Sigmoid colon (tissue), 7 donors: ENCODE measurements around the gene ACAT2. TPM values are rescaled to one million over a fixed set of nuclear protein-coding genes. Genes with fewer than 3 reads are reported as not detected.
"Not testable (repeated sequence)": the region's sequence is repeated elsewhere in the genome, so short reads cannot be mapped to it uniquely, and the experiment has no call there.

Experiments used
- DNase-seq: peaks from one replicate; pipeline ENCODE4 v3.0.0-alpha.2; 2019
- H3K27ac ChIP-seq, 4 donors: fragments of 200-600 bp; sonication (generic); one replicate each; pipeline ENCODE4 v1.5.1; 2016 to 2019; ENCODE audit warnings: mild to moderate bottlenecking in 1 of 4
- H3K27me3 ChIP-seq, 3 donors: fragments of 200-600 bp; sonication (generic); one replicate each; pipeline ENCODE4 v1.5.1; 2019; ENCODE audit warnings: mild to moderate bottlenecking in 1 of 3
- H3K36me3 ChIP-seq, 4 donors: fragments of 200-600 bp; sonication (generic); one replicate each; pipeline ENCODE4 v1.5.1; 2016 to 2019
- H3K4me1 ChIP-seq, 4 donors: fragments of 200-600 bp; sonication (generic); one replicate each; pipeline ENCODE4 v1.5.1; 2017 to 2019
- H3K4me3 ChIP-seq, 4 donors: fragments of 200-600 bp; sonication (generic); one replicate each; pipeline ENCODE4 v1.5.1; 2017 to 2019; ENCODE audit warnings: mild to moderate bottlenecking in 2 of 4, moderate library complexity in 1 of 4
- H3K9me3 ChIP-seq, 4 donors: fragments of 200-600 bp in 3 of 4; sonication (generic) in 3 of 4; one replicate each; pipeline versions ENCODE4 v1.5.1 to v1.6.1; 2013 to 2019
- EP300 ChIP-seq, 4 donors: sonication (generic); formaldehyde crosslinking; IDR thresholded peaks; one replicate each; pipeline ENCODE4 v1.6.1; 2017; ENCODE audit warnings: antibody characterized with exemption in 4 of 4
- POLR2A ChIP-seq, 2 donors: fragments of 450-650 bp; IDR thresholded peaks; one replicate each; pipeline ENCODE4 v1.6.1; 2016; ENCODE audit warnings: antibody characterized with exemption in 2 of 2, mild to moderate bottlenecking in 2 of 2, moderate library complexity in 2 of 2
- POLR2AphosphoS5 ChIP-seq, 4 donors: sonication (generic); formaldehyde crosslinking; IDR thresholded peaks; one replicate each; pipeline ENCODE4 v1.6.1; 2017; ENCODE audit warnings: antibody characterized with exemption in 4 of 4
- WGBS, 2 donors: extraction: QIAGEN DNeasy Blood & Tissue Kit; methylation state at CpG; one replicate each; pipeline ENCODE4 v1.1.7; 2013; 5-methylcytosine and 5-hydroxymethylcytosine counted together
- intact Hi-C: fragments of 100-400 bp; cut with DNase I; formaldehyde crosslinking; loops from one replicate; pipeline ENCODE4 v1.15.1; 2023
- polyA plus RNA-seq, 3 donors: library from polyadenylated mRNA; stranded (reverse); fragments of 200-250 nt; gene quantifications; one replicate each; pipeline ENCODE4 v1.2.3, GENCODE V29; 2013
- total RNA-seq, 4 donors: library from RNA; depleted of rRNA; stranded (reverse); fragments of >200 nt; gene quantifications; one replicate each; pipeline ENCODE4 v1.1.0, GENCODE V29; 2016
- TF ChIP-seq, protein P1 (sequence below), 4 experiments: fragments of 450-650 bp in 3 of 4; fragments of 200-600 bp in 1 of 4; IDR thresholded peaks; one replicate each; pipeline ENCODE4 v1.5.1; 2016 to 2019; ENCODE audit warnings: antibody characterized with exemption in 4 of 4, mild to moderate bottlenecking in 3 of 4, moderate library complexity in 2 of 4
- donor health status: healthy with polysubstance abuse.
- donor health status: Bipolar disorder and iron deficiency.
- donor health status: healthy.

Gene ACAT2
- total and polyA plus RNA-seq, 7 donors: 4.1 to 85.1 (median 12.1) TPM

DNA sequence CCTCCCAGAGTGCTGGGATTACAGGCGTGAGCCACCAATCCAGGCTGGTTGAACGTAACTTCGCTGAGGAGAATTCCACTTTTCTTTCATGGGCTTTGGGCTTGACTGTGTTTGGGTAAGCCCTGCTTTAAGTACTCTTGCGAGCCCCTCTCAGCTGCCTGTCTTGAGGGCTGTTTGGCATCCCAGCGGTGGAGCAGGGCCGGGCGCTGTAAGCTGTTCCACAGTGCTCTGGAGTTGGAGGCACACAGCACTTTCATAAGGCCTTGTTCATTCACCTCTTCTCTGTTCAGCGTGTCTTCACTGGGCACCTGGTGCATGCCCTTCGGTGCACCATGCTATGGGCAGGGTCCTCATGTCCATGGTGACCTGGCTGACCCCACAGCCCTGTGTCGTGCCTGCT, 59.9 kb downstream of the ACAT2 start:
- no peaks in the 10 kb centered on the region for H3K9me3 ChIP-seq
- TF ChIP-seq, protein P1, sequence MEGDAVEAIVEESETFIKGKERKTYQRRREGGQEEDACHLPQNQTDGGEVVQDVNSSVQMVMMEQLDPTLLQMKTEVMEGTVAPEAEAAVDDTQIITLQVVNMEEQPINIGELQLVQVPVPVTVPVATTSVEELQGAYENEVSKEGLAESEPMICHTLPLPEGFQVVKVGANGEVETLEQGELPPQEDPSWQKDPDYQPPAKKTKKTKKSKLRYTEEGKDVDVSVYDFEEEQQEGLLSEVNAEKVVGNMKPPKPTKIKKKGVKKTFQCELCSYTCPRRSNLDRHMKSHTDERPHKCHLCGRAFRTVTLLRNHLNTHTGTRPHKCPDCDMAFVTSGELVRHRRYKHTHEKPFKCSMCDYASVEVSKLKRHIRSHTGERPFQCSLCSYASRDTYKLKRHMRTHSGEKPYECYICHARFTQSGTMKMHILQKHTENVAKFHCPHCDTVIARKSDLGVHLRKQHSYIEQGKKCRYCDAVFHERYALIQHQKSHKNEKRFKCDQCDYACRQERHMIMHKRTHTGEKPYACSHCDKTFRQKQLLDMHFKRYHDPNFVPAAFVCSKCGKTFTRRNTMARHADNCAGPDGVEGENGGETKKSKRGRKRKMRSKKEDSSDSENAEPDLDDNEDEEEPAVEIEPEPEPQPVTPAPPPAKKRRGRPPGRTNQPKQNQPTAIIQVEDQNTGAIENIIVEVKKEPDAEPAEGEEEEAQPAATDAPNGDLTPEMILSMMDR (IDR thresholded peaks at IDR 0.05): no peak
- TF ChIP-seq EP300 (IDR thresholded peaks at IDR 0.05) (no peak), POLR2A (IDR thresholded peaks at IDR 0.05) (no peak), POLR2AphosphoS5 (IDR thresholded peaks at IDR 0.05) (no peak)
- H3K4me3 ChIP-seq: no peak overlapping the region
- 94 to 95% methylated on average over 10 of the region's 10 CpGs for WGBS, 2 donors
- no peaks in the 10 kb centered on the region for H3K27me3 ChIP-seq
- no peak overlapping the region for H3K27ac ChIP-seq
- intact Hi-C loops: no loop called here
- H3K36me3 ChIP-seq: no peaks in the 10 kb centered on the region
- H3K4me1 ChIP-seq: no peaks in the 10 kb centered on the region
- DNase-seq: no peak

DNA sequence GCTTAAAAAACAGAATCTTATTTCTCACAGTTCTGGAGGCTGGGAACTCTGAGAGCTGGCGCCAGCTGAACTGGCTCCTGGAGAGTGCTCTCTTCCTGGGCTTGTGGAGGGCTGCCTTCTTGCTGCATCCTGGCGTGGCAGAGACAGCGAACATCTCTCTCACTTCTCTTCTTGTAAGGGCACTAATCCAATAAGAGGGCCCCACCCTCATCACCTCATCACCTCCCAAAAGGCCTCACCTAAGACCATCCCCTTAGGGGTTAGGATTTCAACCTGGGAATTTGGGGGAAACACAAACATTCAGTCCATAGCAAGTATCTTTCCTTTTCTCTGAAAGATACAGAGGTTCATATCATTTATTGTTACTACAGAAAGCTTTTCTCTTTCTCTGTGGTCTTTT, 62.1 kb downstream of the ACAT2 start:
- TF ChIP-seq POLR2A (IDR thresholded peaks at IDR 0.05) (no peak), EP300 (IDR thresholded peaks at IDR 0.05) (no peak), POLR2AphosphoS5 (IDR thresholded peaks at IDR 0.05) (no peak)
- TF ChIP-seq, protein P1 (IDR thresholded peaks at IDR 0.05): no peak
- DNase-seq: no peak
- WGBS, 2 donors: 95 to 97% methylated on average over 3 of the region's 3 CpGs
- Histone ChIP-seq H3K36me3 (no peaks in the 10 kb centered on the region), H3K27me3 (no peaks in the 10 kb centered on the region), H3K4me1 (no peaks in the 10 kb centered on the region), H3K9me3 (no peaks in the 10 kb centered on the region), H3K27ac (no peak overlapping the region), H3K4me3 (no peak overlapping the region)
- intact Hi-C loops: no loop called here

DNA sequence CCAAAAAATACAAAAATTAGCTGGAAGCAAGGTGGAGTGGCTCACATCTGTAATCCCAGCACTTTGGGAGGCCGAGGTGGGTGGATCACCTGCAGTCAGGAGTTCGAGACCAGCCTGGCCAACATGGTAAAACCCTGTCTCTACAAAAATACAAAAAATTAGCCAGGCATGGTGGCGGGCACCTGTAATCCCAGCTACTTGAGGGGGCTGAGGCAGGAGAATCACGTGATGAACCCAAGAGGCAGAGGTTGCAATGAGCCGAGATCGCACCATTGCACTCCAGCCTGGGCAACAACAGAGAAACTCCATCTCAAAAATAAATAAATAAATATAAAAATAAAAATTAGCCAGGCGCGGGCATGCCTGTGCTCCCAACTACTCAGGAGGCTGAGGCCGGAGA, 62.8 kb downstream of the ACAT2 start:
- intact Hi-C loops, H3K27me3 ChIP-seq, H3K9me3 ChIP-seq, H3K4me1 ChIP-seq, DNase-seq, H3K27ac ChIP-seq, H3K36me3 ChIP-seq, H3K4me3 ChIP-seq: not testable (repeated sequence)
- WGBS, 2 donors: 96% methylated on average over 9 of the region's 9 CpGs

GRCh38 chr6:159826004-159826403, 64.2 kb downstream of the ACAT2 start:
- no peak for DNase-seq
- intact Hi-C loops: no loop called here
- Histone ChIP-seq H3K9me3 (no peaks in the 10 kb centered on the region), H3K27ac (no peak overlapping the region), H3K4me3 (no peak overlapping the region), H3K27me3 (no peaks in the 10 kb centered on the region), H3K36me3 (no peaks in the 10 kb centered on the region), H3K4me1 (no peaks in the 10 kb centered on the region)
- WGBS, 2 donors: 95 to 96% methylated on average over 13 of the region's 13 CpGs
- TF ChIP-seq POLR2AphosphoS5 (IDR thresholded peaks at IDR 0.05): no peak
- no peak for TF ChIP-seq POLR2A (IDR thresholded peaks at IDR 0.05)

DNA sequence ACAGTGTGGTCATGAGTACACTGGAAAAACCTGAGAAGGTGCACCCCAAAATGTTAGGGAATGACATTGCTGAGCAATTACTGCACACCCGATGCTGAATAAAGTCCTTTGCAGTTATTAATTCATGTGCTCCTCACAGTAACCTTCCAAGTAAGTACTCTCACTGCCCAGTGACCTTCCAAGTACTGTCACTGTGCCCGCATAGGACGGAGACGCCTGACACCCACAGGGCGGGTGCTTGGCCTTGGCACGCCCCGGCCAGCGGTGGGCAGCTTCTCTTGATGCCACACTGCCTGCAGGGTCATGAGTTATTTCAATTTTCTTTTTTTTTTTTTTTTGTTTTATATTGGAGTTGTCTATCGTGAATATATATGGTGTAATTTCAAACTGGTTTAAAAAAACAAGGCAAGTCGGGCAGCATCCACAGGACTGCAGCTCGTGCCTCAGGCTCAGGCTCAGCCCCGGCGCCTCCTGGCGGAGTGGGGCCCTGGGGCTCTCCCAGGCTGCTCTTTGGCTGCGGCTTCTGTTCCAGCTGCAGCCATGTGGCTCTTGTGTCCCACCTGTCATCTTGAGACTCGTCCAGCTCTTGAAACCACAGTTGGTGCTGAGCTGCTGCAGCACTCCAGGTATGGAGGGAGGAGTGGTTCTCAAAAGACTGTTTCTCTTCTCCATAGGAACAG, 65.3 kb downstream of the ACAT2 start:
- 87 to 88% methylated on average over 16 of the region's 16 CpGs for WGBS, 2 donors
- DNase-seq: no peak

More for the DNA sequence above, 65.3 kb downstream of the ACAT2 start:
- Histone ChIP-seq H3K27me3 (no peaks in the 10 kb centered on the region), H3K4me3 (no peak overlapping the region), H3K4me1 (no peaks in the 10 kb centered on the region), H3K36me3 (no peaks in the 10 kb centered on the region), H3K27ac (no peak overlapping the region), H3K9me3 (no peaks in the 10 kb centered on the region)
- TF ChIP-seq, protein P1 (IDR thresholded peaks at IDR 0.05): no peak
- TF ChIP-seq POLR2A (IDR thresholded peaks at IDR 0.05): no peak
- no peak for TF ChIP-seq POLR2AphosphoS5 (IDR thresholded peaks at IDR 0.05)
- no peak for TF ChIP-seq EP300 (IDR thresholded peaks at IDR 0.05)
- intact Hi-C loops: no loop called here
